GM12892 (cell line): ENCODE measurements around the gene RNPEPL1.

ENCODE experiments used
- POLR2A ChIP-seq: IDR thresholded peaks from 2 replicates; pipeline ENCODE4 v1.6.1; 2011; ENCODE audit warnings: low read depth, low read length, control low read depth
- POLR2AphosphoS5 ChIP-seq: IDR thresholded peaks from 2 replicates; pipeline ENCODE4 v1.6.1; 2011; ENCODE audit warnings: low read depth, low read length, control low read depth
- TAF1 ChIP-seq: IDR thresholded peaks from 2 replicates; pipeline ENCODE4 v1.6.1; 2011; ENCODE audit warnings: low read depth, mild to moderate bottlenecking, control low read depth, low read length, borderline replicate concordance

DNA sequence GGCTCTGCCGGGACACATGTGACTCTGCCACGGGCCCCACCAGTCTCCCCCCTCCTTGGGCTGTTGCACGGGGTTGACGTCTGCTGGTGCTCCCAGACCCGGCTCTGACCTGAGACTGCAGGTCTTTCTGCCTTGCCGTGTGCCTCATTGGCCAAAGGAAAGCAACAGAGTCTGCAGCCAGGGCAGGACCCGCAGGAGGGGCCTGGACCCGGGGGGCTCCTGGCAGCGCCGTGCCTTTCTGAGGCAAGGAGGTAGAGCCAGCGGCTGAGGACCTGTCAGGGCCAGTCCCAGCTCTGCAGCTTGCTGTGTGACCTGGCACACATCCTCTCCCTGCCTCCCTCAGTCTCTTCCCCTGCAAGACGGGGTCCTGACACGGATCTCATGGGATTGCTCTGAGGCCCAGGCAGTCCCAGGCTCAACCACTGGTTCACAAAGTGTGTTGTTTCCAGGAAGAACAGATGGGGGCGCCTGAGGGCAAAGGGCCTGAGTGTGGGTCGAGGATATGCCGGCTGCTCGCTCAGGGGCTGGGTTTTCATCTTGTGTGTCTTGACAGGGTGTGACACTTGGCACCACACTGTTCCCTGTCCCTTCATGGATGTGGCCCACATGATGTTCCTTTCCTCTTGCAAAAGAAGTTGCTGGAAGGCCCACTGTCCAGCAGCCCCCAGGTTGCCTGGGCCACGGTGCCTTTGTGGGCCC is 27.2 kb downstream of the RNPEPL1 start:
- TF ChIP-seq POLR2AphosphoS5 (no peak), POLR2A (no peak), TAF1 (no peak)
